ENCODE results near the gene HIVEP1.

DNA sequence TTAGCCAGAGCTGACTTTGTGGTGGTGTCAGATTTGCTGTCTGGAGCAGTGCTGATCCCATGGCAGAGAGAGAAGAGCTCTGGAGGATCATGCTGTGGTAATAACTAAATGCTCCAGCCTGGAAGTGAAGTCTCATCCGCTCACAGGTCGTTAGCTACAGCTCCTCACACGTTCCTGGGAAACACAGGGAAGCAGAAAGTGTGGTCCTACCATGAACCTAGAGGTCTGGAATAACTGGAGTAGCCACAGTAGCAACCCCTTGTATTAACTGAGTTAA lies 2.7 kb downstream of the HIVEP1 start:
- TF ChIP-seq, protein P1, sequence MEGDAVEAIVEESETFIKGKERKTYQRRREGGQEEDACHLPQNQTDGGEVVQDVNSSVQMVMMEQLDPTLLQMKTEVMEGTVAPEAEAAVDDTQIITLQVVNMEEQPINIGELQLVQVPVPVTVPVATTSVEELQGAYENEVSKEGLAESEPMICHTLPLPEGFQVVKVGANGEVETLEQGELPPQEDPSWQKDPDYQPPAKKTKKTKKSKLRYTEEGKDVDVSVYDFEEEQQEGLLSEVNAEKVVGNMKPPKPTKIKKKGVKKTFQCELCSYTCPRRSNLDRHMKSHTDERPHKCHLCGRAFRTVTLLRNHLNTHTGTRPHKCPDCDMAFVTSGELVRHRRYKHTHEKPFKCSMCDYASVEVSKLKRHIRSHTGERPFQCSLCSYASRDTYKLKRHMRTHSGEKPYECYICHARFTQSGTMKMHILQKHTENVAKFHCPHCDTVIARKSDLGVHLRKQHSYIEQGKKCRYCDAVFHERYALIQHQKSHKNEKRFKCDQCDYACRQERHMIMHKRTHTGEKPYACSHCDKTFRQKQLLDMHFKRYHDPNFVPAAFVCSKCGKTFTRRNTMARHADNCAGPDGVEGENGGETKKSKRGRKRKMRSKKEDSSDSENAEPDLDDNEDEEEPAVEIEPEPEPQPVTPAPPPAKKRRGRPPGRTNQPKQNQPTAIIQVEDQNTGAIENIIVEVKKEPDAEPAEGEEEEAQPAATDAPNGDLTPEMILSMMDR (tag by site-specific recombination; IDR thresholded peaks at IDR 0.05), result no peak
- no peak for TF ChIP-seq ZNF184 (tag by site-specific recombination; IDR thresholded peaks at IDR 0.05)
- TF ChIP-seq ZFP41 (tag by site-specific recombination; IDR thresholded peaks at IDR 0.05; ENCODE audit: borderline replicate concordance), result no peak
- no peak for TF ChIP-seq ZBTB1 (tag by site-specific recombination; IDR thresholded peaks at IDR 0.05)
- TF ChIP-seq, protein P2, sequence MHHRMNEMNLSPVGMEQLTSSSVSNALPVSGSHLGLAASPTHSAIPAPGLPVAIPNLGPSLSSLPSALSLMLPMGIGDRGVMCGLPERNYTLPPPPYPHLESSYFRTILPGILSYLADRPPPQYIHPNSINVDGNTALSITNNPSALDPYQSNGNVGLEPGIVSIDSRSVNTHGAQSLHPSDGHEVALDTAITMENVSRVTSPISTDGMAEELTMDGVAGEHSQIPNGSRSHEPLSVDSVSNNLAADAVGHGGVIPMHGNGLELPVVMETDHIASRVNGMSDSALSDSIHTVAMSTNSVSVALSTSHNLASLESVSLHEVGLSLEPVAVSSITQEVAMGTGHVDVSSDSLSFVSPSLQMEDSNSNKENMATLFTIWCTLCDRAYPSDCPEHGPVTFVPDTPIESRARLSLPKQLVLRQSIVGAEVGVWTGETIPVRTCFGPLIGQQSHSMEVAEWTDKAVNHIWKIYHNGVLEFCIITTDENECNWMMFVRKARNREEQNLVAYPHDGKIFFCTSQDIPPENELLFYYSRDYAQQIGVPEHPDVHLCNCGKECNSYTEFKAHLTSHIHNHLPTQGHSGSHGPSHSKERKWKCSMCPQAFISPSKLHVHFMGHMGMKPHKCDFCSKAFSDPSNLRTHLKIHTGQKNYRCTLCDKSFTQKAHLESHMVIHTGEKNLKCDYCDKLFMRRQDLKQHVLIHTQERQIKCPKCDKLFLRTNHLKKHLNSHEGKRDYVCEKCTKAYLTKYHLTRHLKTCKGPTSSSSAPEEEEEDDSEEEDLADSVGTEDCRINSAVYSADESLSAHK (tag by site-specific recombination; IDR thresholded peaks at IDR 0.05), result no peak

Data from HEK293 (cell line).